ENCODE results near the gene CBL.

- no peak for TF ChIP-seq MAX (IDR thresholded peaks at IDR 0.05)
- TF ChIP-seq CREB1 (IDR thresholded peaks at IDR 0.05; ENCODE audit: low read depth): no peak
- TF ChIP-seq CEBPB (IDR thresholded peaks at IDR 0.05): no peak
- no peak for TF ChIP-seq FOXM1 (IDR thresholded peaks at IDR 0.05; ENCODE audit: borderline replicate concordance, low read depth)
- TF ChIP-seq TEAD4 (IDR thresholded peaks at IDR 0.05): no peak
- TF ChIP-seq TAF1 (IDR thresholded peaks at IDR 0.05; ENCODE audit: low read depth): no peak
- TF ChIP-seq ZBTB7A (IDR thresholded peaks at IDR 0.05; ENCODE audit: low read depth): no peak
- no peak for TF ChIP-seq EP300 (IDR thresholded peaks at IDR 0.05; ENCODE audit: borderline replicate concordance)
- TF ChIP-seq USF1 (IDR thresholded peaks at IDR 0.05): no peak
- TF ChIP-seq YY1 (IDR thresholded peaks at IDR 0.05; ENCODE audit: low read depth): no peak
- TF ChIP-seq EGR1 (IDR thresholded peaks at IDR 0.05): no peak
- no peak for TF ChIP-seq RAD21 (IDR thresholded peaks at IDR 0.05; ENCODE audit: low read depth)
- TF ChIP-seq TCF12 (IDR thresholded peaks at IDR 0.05; ENCODE audit: low read depth): no peak
- no peak for TF ChIP-seq NFIC (IDR thresholded peaks at IDR 0.05)
Observed at GRCh38 chr11:119173453-119173852, 32.7 kb upstream of the CBL start.

Measured in Ishikawa (cell line).